Endothelial cell of umbilical vein (primary cell): Measurements from ENCODE around the gene BAG2. TPM values are rescaled to one million over a fixed set of nuclear protein-coding genes. Genes with fewer than 3 reads are reported as not detected.

ENCODE experiments used
- BruUV-seq: library from RNA; stranded (reverse); fragments of 400-500 nt; replicated peaks from 2 replicates; lab custom pipeline; 2021; lab: Mats Ljungman, UMichigan
- CTCF ChIA-PET: fragments of 300-600, 350-600 bp; sonication (Branson Sonifier 250); formaldehyde crosslinking; loops from one replicate; lab custom pipeline; 2021; ENCODE audit warnings: antibody characterized with exemption, inconsistent platforms; lab: Charles Lee
- POLR2A ChIA-PET: fragments of 300-600, 350-600 bp; sonication (Branson Sonifier 250); formaldehyde crosslinking; loops from one replicate; lab custom pipeline; 2021; ENCODE audit warnings: antibody characterized with exemption, inconsistent platforms; lab: Charles Lee
- DNase-seq: peaks from one replicate; pipeline ENCODE4 v3.0.0-alpha.2; 2011; ENCODE audit warnings: low read depth, low spot score
- FAIRE-seq: peaks from 2 replicates; lab custom pipeline; 2011; peaks lifted over from hg19 to GRCh38; lab: Jason Lieb, UNC
- H2AFZ ChIP-seq: 2 replicates; pipeline ENCODE4 v1.6.0; 2012; ENCODE audit warnings: low read depth, low read length, control low read depth, inconsistent platforms
- H3K27ac ChIP-seq: 2 replicates; pipeline ENCODE4 v1.5.1; 2011; ENCODE audit warnings: low read depth, mild to moderate bottlenecking, control low read depth, low read length, moderate library complexity; ENCODE audit not compliant: insufficient read depth
- H3K27me3 ChIP-seq, 2 experiments: 2 replicates each; pipeline versions ENCODE4 v1.6.0 to v1.6.1; 2011; ENCODE audit warnings: low read length in 2 of 2, mixed read lengths in 1 of 2; ENCODE audit not compliant: control insufficient read depth in 2 of 2, insufficient read depth in 2 of 2
- H3K36me3 ChIP-seq, 2 experiments: 2 replicates in 1 of 2; 3 replicates in 1 of 2; pipeline ENCODE4 v1.5.1; 2011; ENCODE audit warnings: low read length in 2 of 2, mild to moderate bottlenecking in 1 of 2, moderate library complexity in 1 of 2; ENCODE audit not compliant: control insufficient read depth in 2 of 2, insufficient read depth in 2 of 2; ENCODE audit errors: extremely low read depth in 1 of 2
- H3K4me1 ChIP-seq: 3 replicates; pipeline ENCODE4 v1.5.1; 2011; ENCODE audit warnings: mild to moderate bottlenecking, low read length; ENCODE audit not compliant: control insufficient read depth, insufficient read depth; ENCODE audit errors: extremely low read depth
- H3K4me2 ChIP-seq: 2 replicates; pipeline ENCODE4 v1.6.1; 2011; ENCODE audit warnings: low read length, control low read depth, mixed read lengths; ENCODE audit not compliant: insufficient read depth
- H3K4me3 ChIP-seq, 3 experiments: fragments of 200-600 bp in 1 of 3; sonication (generic), shearing (Covaris generic) in 1 of 3; replicated peaks in 1 of 3; 2 replicates each; pipeline ENCODE4 v1.5.1; 2011 to 2016; ENCODE audit warnings: control low read depth in 3 of 3, low read length in 3 of 3, mild to moderate bottlenecking in 2 of 3, inconsistent platforms in 1 of 3, low read depth in 1 of 3, moderate library complexity in 1 of 3; ENCODE audit not compliant: insufficient read depth in 1 of 3
- H3K79me2 ChIP-seq: 2 replicates; pipeline ENCODE4 v1.6.0; 2012; ENCODE audit warnings: low read length, inconsistent platforms; ENCODE audit not compliant: control insufficient read depth, insufficient read depth
- H3K9ac ChIP-seq: replicated peaks from 2 replicates; pipeline ENCODE3; 2011; ENCODE audit warnings: low read length, control low read depth; ENCODE audit not compliant: insufficient read depth; ENCODE audit errors: extremely low read depth
- H3K9me1 ChIP-seq: replicated peaks from 3 replicates; pipeline ENCODE4 v1.6.0; 2011; ENCODE audit warnings: mild to moderate bottlenecking, low read length; ENCODE audit not compliant: control insufficient read depth, insufficient read depth; ENCODE audit errors: extremely low read depth
- H3K9me3 ChIP-seq: replicated peaks from 2 replicates; pipeline ENCODE4 v1.5.1; 2012; ENCODE audit warnings: low read length, inconsistent platforms; ENCODE audit not compliant: control insufficient read depth, insufficient read depth
- H4K20me1 ChIP-seq: replicated peaks from 2 replicates; pipeline ENCODE3; 2011; ENCODE audit warnings: mild to moderate bottlenecking, low read length; ENCODE audit not compliant: control insufficient read depth, insufficient read depth; ENCODE audit errors: extremely low read depth
- EZH2 ChIP-seq: IDR thresholded peaks from 2 replicates; pipeline ENCODE4 v1.6.1; 2012; ENCODE audit warnings: borderline replicate concordance, low read depth, mild to moderate bottlenecking, moderate library complexity, low read length, inconsistent platforms; ENCODE audit not compliant: severe bottlenecking
- FOS ChIP-seq: IDR thresholded peaks from 2 replicates; pipeline ENCODE4 v1.6.1; 2011; ENCODE audit warnings: mild to moderate bottlenecking, low read length, moderate library complexity, borderline replicate concordance; ENCODE audit not compliant: insufficient read depth
- GATA2 ChIP-seq: IDR thresholded peaks from 2 replicates; pipeline ENCODE4 v1.7.0; 2011; ENCODE audit warnings: low read depth, mild to moderate bottlenecking, moderate library complexity, mixed read lengths, low read length; ENCODE audit not compliant: insufficient read length, insufficient read depth
- JUN ChIP-seq: IDR thresholded peaks from 2 replicates; pipeline ENCODE4 v1.6.1; 2011; ENCODE audit warnings: borderline replicate concordance, low read depth; ENCODE audit not compliant: insufficient read length, insufficient read depth
- MAX ChIP-seq: IDR thresholded peaks from 2 replicates; pipeline ENCODE4 v1.6.1; 2011; ENCODE audit not compliant: insufficient read depth, insufficient read length
- MYC ChIP-seq: IDR thresholded peaks from one replicate; pipeline ENCODE4 v1.6.1; 2011; ENCODE audit warnings: mild to moderate bottlenecking, low read depth, low read length
- POLR2A ChIP-seq: IDR thresholded peaks from 2 replicates; pipeline ENCODE4 v1.6.1; 2012; ENCODE audit warnings: low read depth, mild to moderate bottlenecking, control low read depth, low read length
- POLR2AphosphoS5 ChIP-seq: IDR thresholded peaks from 2 replicates; pipeline ENCODE4 v1.6.1; 2012; ENCODE audit warnings: low read depth, mild to moderate bottlenecking, control low read depth, low read length, moderate library complexity; ENCODE audit not compliant: insufficient read depth
- dilution Hi-C: fragments of 300-500 bp; cut with MboI; formaldehyde crosslinking; loops from one replicate; pipeline ENCODE4 v1.15.0; 2019; ENCODE audit warnings: low sequenced_read_pairs; ENCODE audit not compliant: extremely low pct_ligation_motif_present
- intact Hi-C: fragments of 100-400 bp; cut with micrococcal nuclease; formaldehyde crosslinking; loops from one replicate; pipeline ENCODE4 v1.10.0; 2022
- polyA plus RNA-seq, 4 experiments: library from polyadenylated mRNA; depleted of rRNA in 3 of 4; stranded (reverse) in 3 of 4; unstranded in 1 of 4; fragments of >200 nt; gene quantifications; 2 replicates each; pipeline versions ENCODE4 v1.2.1 to v1.2.3, GENCODE V29; 2011 to 2012; ENCODE audit warnings: missing spikeins in 1 of 4
- total RNA-seq: library from RNA; stranded (reverse); gene quantifications from 2 replicates; pipeline ENCODE4 v1.2.3, GENCODE V29; 2021
- TF ChIP-seq, protein P1 (sequence below), 2 donors: IDR thresholded peaks; 1 replicate in 1 of 2; 2 replicates in 1 of 2; pipeline ENCODE4 v1.5.1; 2011; ENCODE audit warnings: low read length in 2 of 2, mild to moderate bottlenecking in 2 of 2, moderate library complexity in 2 of 2, control low read depth in 1 of 2, inconsistent platforms in 1 of 2, low read depth in 1 of 2; ENCODE audit not compliant: insufficient read depth in 1 of 2; ENCODE audit errors: extremely low read depth in 1 of 2

Gene BAG2
- total and polyA plus RNA-seq, 2 donors (not counting 3 experiments of a cell fraction or from before 2014, with no cell fraction given), result 1.1 to 3.9 TPM

GRCh38 chr6:57142178-57142525 is 30.0 kb upstream of the BAG2 start:
- Histone ChIP-seq H3K79me2 (no peaks in the 10 kb centered on the region), H3K36me3 (peaks cover 0 to 2% of the 10 kb centered on the region in 2 experiments), H3K27me3 (no peaks in the 10 kb centered on the region), H3K9me1 (no peaks in the 10 kb centered on the region), H4K20me1 (no peaks in the 10 kb centered on the region), H2AFZ (no peak overlapping the region), H3K27ac (no peak overlapping the region), H3K4me1 (no peaks in the 10 kb centered on the region), H3K4me3 (no peak overlapping the region), H3K9ac (no peak overlapping the region), H3K9me3 (no peaks in the 10 kb centered on the region), H3K4me2 (no peak overlapping the region)
- ChIA-PET CTCF (no interaction called here), POLR2A (interaction anchor here (0.6 kb wide), 1 partner anchor 48 kb away, joined by 3 read pairs; no protein-coding TSS in a partner anchor)
- intact Hi-C loops (no loop called here), dilution Hi-C loops (no loop called here)
- TF ChIP-seq MAX (no peak), MYC (no peak), POLR2AphosphoS5 (no peak), EZH2 (no peak), FOS (no peak), GATA2 (no peak)
- DNase-seq (no peak), FAIRE-seq (no peak)
- BruUV-seq, result no TSS peak

GRCh38 chr6:57143690-57144089 is 28.4 kb upstream of the BAG2 start:
- POLR2A ChIA-PET, result no interaction called here
- peaks cover 3 to 9% of the 10 kb centered on the region in 2 experiments for H3K36me3 ChIP-seq
- CTCF ChIA-PET, result interaction anchor here (1.0 to 1.3 kb wide), 3 partner anchors 11 to 183 kb away, joined by 3 read pairs; no protein-coding TSS in a partner anchor

More at GRCh38 chr6:57143690-57144089, 28.4 kb upstream of the BAG2 start:
- dilution Hi-C loops, result no loop called here
- H2AFZ ChIP-seq, result no peak overlapping the region
- H3K27me3 ChIP-seq, result no peaks in the 10 kb centered on the region
- intact Hi-C loops, result no loop called here
- no peak overlapping the region for H3K4me3 ChIP-seq
- no peaks in the 10 kb centered on the region for H3K9me3 ChIP-seq
- TF ChIP-seq FOS (no peak), POLR2AphosphoS5 (no peak), POLR2A (no peak), GATA2 (no peak), EZH2 (no peak), MYC (no peak), JUN (no peak), MAX (no peak)
- TF ChIP-seq, protein P1, sequence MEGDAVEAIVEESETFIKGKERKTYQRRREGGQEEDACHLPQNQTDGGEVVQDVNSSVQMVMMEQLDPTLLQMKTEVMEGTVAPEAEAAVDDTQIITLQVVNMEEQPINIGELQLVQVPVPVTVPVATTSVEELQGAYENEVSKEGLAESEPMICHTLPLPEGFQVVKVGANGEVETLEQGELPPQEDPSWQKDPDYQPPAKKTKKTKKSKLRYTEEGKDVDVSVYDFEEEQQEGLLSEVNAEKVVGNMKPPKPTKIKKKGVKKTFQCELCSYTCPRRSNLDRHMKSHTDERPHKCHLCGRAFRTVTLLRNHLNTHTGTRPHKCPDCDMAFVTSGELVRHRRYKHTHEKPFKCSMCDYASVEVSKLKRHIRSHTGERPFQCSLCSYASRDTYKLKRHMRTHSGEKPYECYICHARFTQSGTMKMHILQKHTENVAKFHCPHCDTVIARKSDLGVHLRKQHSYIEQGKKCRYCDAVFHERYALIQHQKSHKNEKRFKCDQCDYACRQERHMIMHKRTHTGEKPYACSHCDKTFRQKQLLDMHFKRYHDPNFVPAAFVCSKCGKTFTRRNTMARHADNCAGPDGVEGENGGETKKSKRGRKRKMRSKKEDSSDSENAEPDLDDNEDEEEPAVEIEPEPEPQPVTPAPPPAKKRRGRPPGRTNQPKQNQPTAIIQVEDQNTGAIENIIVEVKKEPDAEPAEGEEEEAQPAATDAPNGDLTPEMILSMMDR (IDR thresholded peaks at IDR 0.05; ENCODE audit: extremely low read depth in 1 of 2, insufficient read depth in 1 of 2, low read depth in 1 of 2, low read length in 2 of 2), result no peak
- H3K27ac ChIP-seq, result no peak overlapping the region
- H3K79me2 ChIP-seq, result no peaks in the 10 kb centered on the region
- no peak overlapping the region for H3K9ac ChIP-seq
- H4K20me1 ChIP-seq, result no peaks in the 10 kb centered on the region
- H3K4me1 ChIP-seq, result no peaks in the 10 kb centered on the region
- FAIRE-seq, result peak; percentile 28
- H3K4me2 ChIP-seq, result no peak overlapping the region
- DNase-seq, result no peak
- no TSS peak for BruUV-seq
- no peaks in the 10 kb centered on the region for H3K9me1 ChIP-seq
